H1 (cell line): Measurements from ENCODE around the gene SLC24A3. TPM values are rescaled to one million over a fixed set of nuclear protein-coding genes. Genes with fewer than 3 reads are reported as not detected.

Experiments
- CTCF ChIA-PET: fragments of 300-600 bp; sonication (Branson Sonifier 250); formaldehyde crosslinking; loops from one replicate; lab custom pipeline; 2021; ENCODE audit not compliant: partially characterized antibody; lab: Charles Lee
- POLR2A ChIA-PET: fragments of 300-600 bp; sonication (Branson Sonifier 250); formaldehyde crosslinking; loops from one replicate; lab custom pipeline; 2021; ENCODE audit warnings: inconsistent platforms; ENCODE audit not compliant: partially characterized antibody; lab: Charles Lee
- DNase-seq, 2 experiments: peaks; one replicate each; pipeline versions ENCODE4 v3.0.0 to v3.0.0-alpha.2; 2010 to 2022; ENCODE audit warnings: low spot score in 2 of 2, low read depth in 1 of 2, mixed read lengths in 1 of 2
- FAIRE-seq: peaks from 2 replicates; lab custom pipeline; 2011; peaks lifted over from hg19 to GRCh38; lab: Jason Lieb, UNC
- H2AFZ ChIP-seq: 2 replicates; pipeline ENCODE4 v1.8.1; 2012; ENCODE audit warnings: low read length, inconsistent platforms
- H2AK5ac ChIP-seq: 2 replicates; pipeline ENCODE4 v1.6.1; 2013; ENCODE audit warnings: low read depth, low read length
- H2BK120ac ChIP-seq: replicated peaks from 2 replicates; pipeline ENCODE3; 2013; ENCODE audit warnings: low read depth, low read length, inconsistent platforms
- H2BK12ac ChIP-seq: 2 replicates; pipeline ENCODE4 v1.6.1; 2013; ENCODE audit warnings: low read depth, low read length
- H2BK15ac ChIP-seq: 2 replicates; pipeline ENCODE4 v1.6.1; 2013; ENCODE audit warnings: low read length
- H2BK20ac ChIP-seq: 2 replicates; pipeline ENCODE4 v1.6.1; 2013; ENCODE audit warnings: low read length
- H2BK5ac ChIP-seq: 2 replicates; pipeline ENCODE4 v1.6.1; 2013; ENCODE audit warnings: low read depth, low read length
- H3K14ac ChIP-seq: 2 replicates; pipeline ENCODE4 v1.6.1; 2013; ENCODE audit warnings: inconsistent platforms; ENCODE audit not compliant: insufficient read length
- H3K18ac ChIP-seq: 2 replicates; pipeline ENCODE4 v1.6.1; 2013; ENCODE audit warnings: low read length; ENCODE audit errors: extremely low read depth
- H3K23ac ChIP-seq: 2 replicates; pipeline ENCODE4 v1.6.1; 2013; ENCODE audit warnings: inconsistent platforms; ENCODE audit not compliant: insufficient read length
- H3K23me2 ChIP-seq: 2 replicates; pipeline ENCODE4 v1.6.1; 2013; ENCODE audit warnings: low read depth, low read length
- H3K27ac ChIP-seq: 2 replicates; pipeline ENCODE4 v1.6.1; 2011; ENCODE audit warnings: low read depth, low read length, inconsistent platforms
- H3K27me3 ChIP-seq, 4 experiments: replicated peaks in 1 of 4; 1 replicate in 1 of 4; 2 replicates in 3 of 4; pipeline versions ENCODE4 v1.6.1 to v1.8.1; 2011 to 2013; ENCODE audit warnings: low read length in 3 of 4, mild to moderate bottlenecking in 3 of 4, inconsistent platforms in 2 of 4, mixed read lengths in 2 of 4, moderate library complexity in 1 of 4; ENCODE audit not compliant: control insufficient read depth in 3 of 4, insufficient read depth in 3 of 4; ENCODE audit errors: extremely low read depth in 1 of 4
- H3K36me3 ChIP-seq, 4 experiments: 2 replicates each; pipeline versions ENCODE4 v1.6.1 to v1.8.1; 2011 to 2013; ENCODE audit warnings: mild to moderate bottlenecking in 4 of 4, low read length in 3 of 4, moderate library complexity in 2 of 4, control low read depth in 1 of 4, inconsistent platforms in 1 of 4; ENCODE audit not compliant: insufficient read depth in 4 of 4, control insufficient read depth in 2 of 4
- H3K4ac ChIP-seq: replicated peaks from 2 replicates; pipeline ENCODE3; 2013; ENCODE audit warnings: low read length, low read depth, mixed read lengths, inconsistent platforms; ENCODE audit not compliant: insufficient read length
- H3K4me1 ChIP-seq, 4 experiments: replicated peaks in 1 of 4; 1 replicate in 1 of 4; 2 replicates in 3 of 4; pipeline versions ENCODE4 v1.6.1 to v1.8.1; 2011 to 2013; ENCODE audit warnings: low read length in 3 of 4, inconsistent platforms in 2 of 4, mixed read lengths in 1 of 4; ENCODE audit not compliant: insufficient read depth in 4 of 4, control insufficient read depth in 3 of 4
- H3K4me2 ChIP-seq, 2 experiments: 2 replicates each; pipeline versions ENCODE4 v1.6.1 to v1.8.1; 2011 to 2013; ENCODE audit warnings: low read depth in 2 of 2, low read length in 2 of 2, control low read depth in 1 of 2, inconsistent platforms in 1 of 2, mild to moderate bottlenecking in 1 of 2; ENCODE audit not compliant: insufficient read depth in 1 of 2
- H3K4me3 ChIP-seq, 4 experiments: fragments of 200-600, 300-600 bp in 1 of 4; sonication (generic), shearing (Covaris generic), sonication (Bioruptor Twin) in 1 of 4; 2 replicates each; pipeline versions ENCODE4 v1.5.1 to v1.8.1; 2011 to 2016; ENCODE audit warnings: low read length in 4 of 4, low read depth in 3 of 4, control low read depth in 2 of 4, inconsistent platforms in 2 of 4, mild to moderate bottlenecking in 2 of 4, mixed read lengths in 1 of 4, moderate library complexity in 1 of 4; ENCODE audit not compliant: insufficient read depth in 2 of 4; ENCODE audit errors: extremely low read depth in 1 of 4
- H3K56ac ChIP-seq: replicated peaks from 2 replicates; pipeline ENCODE3; 2013; ENCODE audit warnings: low read depth, mild to moderate bottlenecking, mixed read lengths, low read length, inconsistent platforms; ENCODE audit not compliant: insufficient read length
- H3K79me1 ChIP-seq: 2 replicates; pipeline ENCODE4 v1.6.1; 2013; ENCODE audit warnings: low read depth, low read length, control low read depth
- H3K79me2 ChIP-seq, 2 experiments: 2 replicates each; pipeline versions ENCODE4 v1.6.1 to v1.8.1; 2012 to 2013; ENCODE audit warnings: low read length in 2 of 2, mild to moderate bottlenecking in 2 of 2, inconsistent platforms in 1 of 2; ENCODE audit not compliant: insufficient read depth in 2 of 2, control insufficient read depth in 1 of 2
- H3K9ac ChIP-seq, 4 experiments: replicated peaks in 1 of 4; 1 replicate in 1 of 4; 2 replicates in 3 of 4; pipeline versions ENCODE4 v1.6.1 to v1.8.1; 2011 to 2013; ENCODE audit warnings: low read depth in 3 of 4, low read length in 3 of 4, control low read depth in 2 of 4, mild to moderate bottlenecking in 2 of 4, moderate library complexity in 2 of 4, inconsistent platforms in 1 of 4; ENCODE audit errors: extremely low read depth in 1 of 4
- H3K9me3 ChIP-seq, 2 experiments: 2 replicates each; pipeline versions ENCODE4 v1.6.1 to v1.8.1; 2012 to 2013; ENCODE audit warnings: mild to moderate bottlenecking in 2 of 2, moderate library complexity in 2 of 2, control low read depth in 1 of 2, inconsistent platforms in 1 of 2, low read depth in 1 of 2, low read length in 1 of 2, mixed read lengths in 1 of 2; ENCODE audit not compliant: insufficient read depth in 2 of 2
- H4K20me1 ChIP-seq, 2 experiments: replicated peaks in 1 of 2; 2 replicates each; pipeline versions ENCODE3 to v1.8.1; 2011 to 2013; ENCODE audit warnings: inconsistent platforms in 2 of 2, low read length in 2 of 2, mild to moderate bottlenecking in 1 of 2; ENCODE audit not compliant: insufficient read depth in 2 of 2, control insufficient read depth in 1 of 2
- H4K5ac ChIP-seq: 2 replicates; pipeline ENCODE4 v1.6.1; 2013; ENCODE audit warnings: low read length, low read depth, mixed read lengths, inconsistent platforms; ENCODE audit not compliant: insufficient read length
- H4K8ac ChIP-seq: 2 replicates; pipeline ENCODE4 v1.8.0; 2013; ENCODE audit warnings: mild to moderate bottlenecking, moderate library complexity, low read length, inconsistent platforms; ENCODE audit not compliant: insufficient read depth; ENCODE audit errors: extremely low read depth
- H4K91ac ChIP-seq: replicated peaks from 2 replicates; pipeline ENCODE3; 2013; ENCODE audit warnings: low read length, mixed read lengths, inconsistent platforms; ENCODE audit not compliant: insufficient read length
- CBX8 ChIP-seq: fragments of 300-800, 300-1000 bp; sonication (generic); IDR thresholded peaks from 2 replicates; pipeline ENCODE4 v1.7.1; 2016; ENCODE audit warnings: low read depth, low read length, borderline replicate concordance
- EZH2 ChIP-seq: fragments of 200-600 bp; sonication (generic); IDR thresholded peaks from 2 replicates; pipeline ENCODE4 v1.7.1; 2012; ENCODE audit warnings: low read depth, mild to moderate bottlenecking, moderate library complexity, low read length, inconsistent platforms; ENCODE audit not compliant: severe bottlenecking
- GTF2F1 ChIP-seq: IDR thresholded peaks from 2 replicates; pipeline ENCODE4 v1.6.1; 2012; ENCODE audit warnings: low read depth, low read length, improper control_type of control experiment, borderline replicate concordance
- HDAC2 ChIP-seq, 2 experiments: fragments of 300-600 bp in 1 of 2; sonication (generic) in 1 of 2; IDR thresholded peaks; 2 replicates each; pipeline ENCODE4 v1.6.1; 2011 to 2012; ENCODE audit warnings: low read depth in 2 of 2, low read length in 2 of 2, mild to moderate bottlenecking in 2 of 2, moderate library complexity in 2 of 2, borderline replicate concordance in 1 of 2, inconsistent platforms in 1 of 2
- KDM1A ChIP-seq: fragments of 200-600, 300-600 bp; sonication (generic); IDR thresholded peaks from 2 replicates; pipeline ENCODE4 v1.7.1; 2016; ENCODE audit warnings: mild to moderate bottlenecking, low read length, borderline replicate concordance
- SAP30 ChIP-seq: fragments of 300-600 bp; sonication (generic); IDR thresholded peaks from 2 replicates; pipeline ENCODE4 v1.7.1; 2012; ENCODE audit warnings: low read length, moderate library complexity, mild to moderate bottlenecking, inconsistent platforms; ENCODE audit not compliant: insufficient read depth, insufficient replicate concordance
- SUZ12 ChIP-seq: fragments of 200-600 bp; sonication (generic); IDR thresholded peaks from 2 replicates; pipeline ENCODE4 v1.6.1; 2012; ENCODE audit warnings: mild to moderate bottlenecking, inconsistent platforms, low read length, moderate library complexity, mixed read lengths
- TAF1 ChIP-seq: IDR thresholded peaks from 2 replicates; pipeline ENCODE4 v1.6.1; 2011; ENCODE audit warnings: mild to moderate bottlenecking, low read depth, low read length
- WGBS, 2 experiments: shearing (Covaris generic) in 1 of 2; methylation state at CpG; one replicate each; pipeline versions ENCODE4 v1.1.6 to v1.1.7; 2013 to 2015; ENCODE audit warnings: low lambda C conversion rate in 2 of 2, mixed read lengths in 2 of 2, inconsistent platforms in 1 of 2, low coverage in 1 of 2, missing lambda C conversion rate in 1 of 2; ENCODE audit not compliant: insufficient replicate concordance in 2 of 2, insufficient coverage in 1 of 2, insufficient read length in 1 of 2; ENCODE audit errors: extremely low coverage in 1 of 2, missing lambda C conversion rate in 1 of 2; 5-methylcytosine and 5-hydroxymethylcytosine counted together
- polyA plus RNA-seq, 7 experiments: library from polyadenylated mRNA; depleted of rRNA in 3 of 7; stranded (reverse) in 5 of 7; unstranded in 2 of 7; fragments of >200 nt in 5 of 7; fragments of 200-250 nt in 2 of 7; gene quantifications; 1 replicate in 5 of 7; 2 replicates in 1 of 7; 4 replicates in 1 of 7; pipeline versions ENCODE4 v1.2.1 to v1.2.3, GENCODE V29; 2011 to 2013; ENCODE audit warnings: missing spikeins in 2 of 7, mixed read lengths in 2 of 7
- total RNA-seq: library from RNA; stranded (reverse); fragmentation: NEBNext Ultra II Directional; extraction: Animal tissue kit (Norgen Biotek cat#: 25700); gene quantifications from 2 replicates; pipeline ENCODE4 v1.2.1, GENCODE V29; 2021

The SLC24A3 gene
- total and polyA plus RNA-seq, 2 of the 8 experiments (the other 6 are each of a cell fraction or from before 2014, with no cell fraction given), result 4.5 to 6.3 TPM

DNA sequence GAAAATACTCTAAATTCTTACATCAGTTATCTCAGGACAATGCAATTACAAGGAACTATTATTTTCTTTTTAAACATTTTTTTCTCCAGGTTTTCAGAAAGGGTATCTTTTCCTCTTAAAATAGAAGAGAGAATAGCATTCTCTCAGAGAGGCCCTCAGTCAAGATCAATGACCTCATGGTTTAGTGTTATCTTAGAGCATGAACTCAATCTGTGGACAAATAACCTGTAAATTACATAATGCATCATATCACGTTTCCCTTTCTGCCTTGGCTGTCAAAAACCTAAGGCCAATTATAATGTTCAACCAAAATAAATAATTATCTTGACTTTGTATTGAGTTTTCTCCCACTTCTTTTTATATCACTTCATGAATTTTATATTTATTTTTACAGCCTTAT lies 202.2 kb downstream of the SLC24A3 start:
- no peak overlapping the region for H4K8ac ChIP-seq
- no peak for DNase-seq
- H4K20me1 ChIP-seq, result no peaks in the 10 kb centered on the region
- H3K27me3 ChIP-seq, result no peaks in the 10 kb centered on the region
- no peak overlapping the region for H3K4me3 ChIP-seq
- no peak overlapping the region for H2BK20ac ChIP-seq
- H3K18ac ChIP-seq, result no peak overlapping the region
- no peak overlapping the region for H2AFZ ChIP-seq
- no peaks in the 10 kb centered on the region for H3K79me2 ChIP-seq
- H2AK5ac ChIP-seq, result no peak overlapping the region
- H3K4me2 ChIP-seq, result no peak overlapping the region
- no peak overlapping the region for H2BK15ac ChIP-seq
- H3K14ac ChIP-seq, result no peak overlapping the region
- H3K56ac ChIP-seq, result no peak overlapping the region
- CTCF ChIA-PET, result no interaction called here
- no peak overlapping the region for H3K23ac ChIP-seq
- no peak overlapping the region for H2BK5ac ChIP-seq
- no peaks in the 10 kb centered on the region for H3K23me2 ChIP-seq
- no peak overlapping the region for H3K4ac ChIP-seq
- no peak overlapping the region for H4K91ac ChIP-seq
- H3K9me3 ChIP-seq, result no peaks in the 10 kb centered on the region
- FAIRE-seq, result no peak
- POLR2A ChIA-PET, result no interaction called here
- no peak overlapping the region for H3K27ac ChIP-seq
- H2BK120ac ChIP-seq, result no peak overlapping the region
- H3K36me3 ChIP-seq, result no peaks in the 10 kb centered on the region
- WGBS, 2 experiments, result 88% methylated on average over 1 of the region's 1 CpG; no CpG with 5 or more reads in 1 of the 2 experiments
- H3K9ac ChIP-seq, result no peak overlapping the region
- no peak overlapping the region for H4K5ac ChIP-seq
- H3K4me1 ChIP-seq, result no peaks in the 10 kb centered on the region
- H2BK12ac ChIP-seq, result no peak overlapping the region
- H3K79me1 ChIP-seq, result no peaks in the 10 kb centered on the region
- TF ChIP-seq KDM1A (no peak), EZH2 (no peak), HDAC2 (IDR thresholded peaks at IDR 0.05; ENCODE audit: borderline replicate concordance in 1 of 2, low read depth in 2 of 2, low read length in 2 of 2) (no peak), CBX8 (no peak), TAF1 (no peak), SUZ12 (no peak), GTF2F1 (no peak), SAP30 (no peak)
